ENCODE data around the gene PEPD. TPM values are rescaled to one million over a fixed set of nuclear protein-coding genes. Genes with fewer than 3 reads are reported as not detected.

Gene PEPD
- total RNA-seq, 1 experiment from 2014 or later = 18.3 TPM

DNA sequence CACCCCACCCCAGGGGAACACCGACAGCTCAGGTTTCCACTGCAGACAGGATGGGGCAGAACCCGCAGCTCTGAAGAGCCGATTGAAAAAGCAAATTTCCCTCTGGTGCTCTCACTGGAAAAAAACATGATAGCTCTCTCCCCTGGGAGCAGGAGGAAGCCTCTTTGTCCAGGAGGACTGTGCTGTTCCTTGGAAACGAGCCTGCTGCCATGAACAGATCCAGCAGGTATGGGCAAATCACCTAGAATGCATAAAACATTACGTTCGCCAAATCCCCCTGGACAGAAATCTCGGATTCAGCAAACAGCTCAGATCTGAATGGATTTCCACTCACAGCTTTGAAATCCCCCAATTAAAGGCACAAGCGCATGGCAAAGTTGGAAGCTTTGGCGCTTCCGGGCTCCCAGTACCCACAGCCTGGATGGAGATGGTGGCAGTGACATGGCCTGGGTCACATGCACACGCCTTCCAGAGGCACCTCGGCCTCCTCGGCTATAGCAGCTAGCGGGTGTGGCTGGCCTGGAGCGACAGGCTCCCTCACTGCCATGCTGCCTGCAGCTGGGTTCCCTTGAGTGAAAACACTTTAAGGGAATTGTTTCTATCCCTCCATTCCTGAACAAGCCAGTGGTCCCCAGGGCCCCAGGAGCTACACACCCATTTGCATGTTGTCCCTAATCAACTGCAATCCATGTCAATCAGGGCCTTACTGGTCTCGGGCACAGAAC lies 89.0 kb downstream of the PEPD start:
- ChIA-PET CTCF (interaction anchor here (0.6 to 9.5 kb wide), 21 partner anchors 8 to 713 kb away, joined by 3 to 227 read pairs (median 5); no protein-coding TSS in a partner anchor), POLR2A (interaction anchor here (0.9 kb wide), 1 partner anchor 90 kb away, joined by 3 read pairs; no protein-coding TSS in a partner anchor)
- intact Hi-C loops (cut with micrococcal nuclease) = no loop called here
- no TSS peak for BruUV-seq (replicated peaks)
- Mint-ChIP-seq H3K9me3 (ENCODE audit: unreplicated experiment) (no peaks in the 10 kb centered on the region), H3K36me3 (ENCODE audit: insufficient read depth, unreplicated experiment) (no peaks in the 10 kb centered on the region), H3K27me3 (ENCODE audit: insufficient read depth, unreplicated experiment) (peaks cover 12% of the 10 kb centered on the region), H3K4me3 (ENCODE audit: unreplicated experiment) (no peak overlapping the region), H3K4me1 (ENCODE audit: insufficient read depth, unreplicated experiment) (peaks cover 5% of the 10 kb centered on the region), H3K27ac (ENCODE audit: low read depth, unreplicated experiment) (no peak overlapping the region)
- no peak for DNase-seq (ENCODE audit: unreplicated experiment)
- TF ChIP-seq CTCF (IDR thresholded peaks at IDR 0.05; ENCODE audit: unreplicated experiment) = no peak

DNA sequence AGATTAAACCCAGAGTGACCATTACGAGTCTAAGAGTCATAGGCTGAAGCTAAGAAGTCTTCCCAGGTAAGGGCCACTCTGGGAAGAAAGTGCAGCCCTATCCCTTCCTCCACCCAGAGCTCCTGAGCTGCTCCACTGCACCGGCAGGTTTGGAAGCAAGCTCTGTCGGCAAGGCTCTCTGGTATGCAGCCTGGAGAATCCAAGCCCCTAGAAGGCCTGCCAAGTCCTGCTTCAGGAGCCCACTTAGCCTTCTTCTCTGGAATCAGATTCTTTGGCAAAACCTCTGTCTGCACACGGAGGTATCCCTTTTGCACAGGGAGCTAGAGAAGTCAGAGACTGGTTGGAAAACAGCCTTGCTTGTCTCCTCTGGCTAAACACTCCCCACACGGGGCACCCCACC lies 89.6 kb downstream of the PEPD start:
- no TSS peak for BruUV-seq (replicated peaks)
- Mint-ChIP-seq H3K4me3 (ENCODE audit: unreplicated experiment) (no peak overlapping the region), H3K4me1 (ENCODE audit: insufficient read depth, unreplicated experiment) (peaks cover 5% of the 10 kb centered on the region), H3K36me3 (ENCODE audit: insufficient read depth, unreplicated experiment) (no peaks in the 10 kb centered on the region), H3K27ac (ENCODE audit: low read depth, unreplicated experiment) (no peak overlapping the region), H3K27me3 (ENCODE audit: insufficient read depth, unreplicated experiment) (peaks cover 12% of the 10 kb centered on the region), H3K9me3 (ENCODE audit: unreplicated experiment) (no peaks in the 10 kb centered on the region)
- ChIA-PET CTCF (interaction anchor here (0.6 to 9.5 kb wide), 21 partner anchors 9 to 714 kb away, joined by 3 to 227 read pairs (median 4); no protein-coding TSS in a partner anchor), POLR2A (interaction anchor here (0.9 kb wide), 1 partner anchor 91 kb away, joined by 3 read pairs; no protein-coding TSS in a partner anchor)
- TF ChIP-seq CTCF (IDR thresholded peaks at IDR 0.05; ENCODE audit: unreplicated experiment) = no peak
- intact Hi-C loops (cut with micrococcal nuclease) = no loop called here
- DNase-seq (ENCODE audit: unreplicated experiment) = no peak

- DNase-seq (ENCODE audit: unreplicated experiment) = peak; percentile 72
- CTCF ChIA-PET = interaction anchor here (0.5 to 9.5 kb wide), 53 partner anchors 10 to 1282 kb away, joined by 3 to 227 read pairs (median 4); no protein-coding TSS in a partner anchor
- intact Hi-C loops (cut with micrococcal nuclease) = loop anchor here (1.0 kb wide), 1 partner anchor 341 kb away; no protein-coding TSS in a partner anchor
- no peaks in the 10 kb centered on the region for H3K36me3 Mint-ChIP-seq (ENCODE audit: insufficient read depth, unreplicated experiment)
- H3K9me3 Mint-ChIP-seq (ENCODE audit: unreplicated experiment) = no peaks in the 10 kb centered on the region
- peak; percentile 74 for TF ChIP-seq CTCF (IDR thresholded peaks at IDR 0.05; ENCODE audit: unreplicated experiment)
- no TSS peak for BruUV-seq (replicated peaks)
- H3K4me1 Mint-ChIP-seq (ENCODE audit: insufficient read depth, unreplicated experiment) = peaks cover 5% of the 10 kb centered on the region
- H3K27me3 Mint-ChIP-seq (ENCODE audit: insufficient read depth, unreplicated experiment) = peaks cover 12% of the 10 kb centered on the region
- H3K27ac Mint-ChIP-seq (ENCODE audit: low read depth, unreplicated experiment) = no peak overlapping the region
- POLR2A ChIA-PET = interaction anchor here (0.6 to 0.8 kb wide), 2 partner anchors 143 to 221 kb away, joined by 3 to 4 read pairs; no protein-coding TSS in a partner anchor
- no peak overlapping the region for H3K4me3 Mint-ChIP-seq (ENCODE audit: unreplicated experiment)
Observed at GRCh38 chr19:33430674-33431277, 90.8 kb downstream of the PEPD start.

All from MCF 10A (cell line).